Hepatic stellate cell (primary cell): Measurements from ENCODE around the gene ANKRD40CL.

Experiments used
- DNase-seq: peaks from one replicate; pipeline ENCODE4 v3.0.0; 2011; ENCODE audit warnings: low spot score

ANKRD40CL gene

DNA sequence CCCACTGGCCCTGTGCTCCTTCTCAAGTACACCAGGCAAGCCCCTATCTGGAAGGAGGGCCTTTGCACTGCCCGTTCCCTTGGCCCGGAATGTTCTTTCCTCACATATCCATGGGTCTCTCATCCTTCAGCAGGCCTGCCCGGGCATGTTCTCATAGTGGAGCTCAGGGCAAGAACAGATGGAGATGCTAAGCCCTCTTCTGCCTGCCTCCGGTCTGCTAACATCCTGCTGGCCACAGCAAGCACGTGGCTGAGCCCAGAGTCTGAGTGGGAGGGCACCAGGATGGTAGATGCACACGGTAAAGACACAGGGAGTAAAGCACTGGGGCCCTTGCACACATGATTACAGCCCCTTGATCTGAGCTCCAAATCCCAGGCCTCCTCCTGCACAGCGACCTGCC, 19.8 kb upstream of the ANKRD40CL start:
- DNase-seq, result no peak

DNA sequence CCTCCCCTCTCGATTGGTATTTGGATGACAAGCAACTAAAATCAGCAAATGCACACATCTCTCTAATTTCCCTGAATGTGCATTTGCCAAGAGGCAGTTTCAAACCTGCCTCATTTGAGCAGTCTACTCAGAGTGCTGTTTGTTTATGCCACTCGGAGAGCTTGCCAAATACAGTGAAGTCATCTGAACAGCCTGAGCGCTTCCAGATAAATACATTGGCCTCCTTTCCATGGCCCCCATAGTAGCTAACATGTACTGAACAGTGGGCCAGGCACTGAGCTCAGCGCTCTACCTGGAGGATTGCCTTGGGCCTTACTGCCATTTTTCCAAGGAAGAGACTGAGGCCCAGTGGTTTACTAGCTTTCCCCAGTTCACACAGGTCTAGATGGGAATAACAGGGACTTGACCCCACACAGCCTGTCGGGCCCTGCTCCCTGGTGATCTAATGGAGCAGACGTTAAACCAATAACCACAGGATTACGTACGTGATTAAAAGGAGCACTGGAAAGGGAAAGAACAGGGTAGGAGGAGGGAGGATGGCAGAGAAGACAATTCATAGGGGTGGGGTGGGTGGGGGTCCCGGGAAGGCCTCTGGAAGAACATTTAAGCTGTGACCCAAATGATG, 18.7 kb upstream of the ANKRD40CL start:
- peak; percentile 42 for DNase-seq

DNA sequence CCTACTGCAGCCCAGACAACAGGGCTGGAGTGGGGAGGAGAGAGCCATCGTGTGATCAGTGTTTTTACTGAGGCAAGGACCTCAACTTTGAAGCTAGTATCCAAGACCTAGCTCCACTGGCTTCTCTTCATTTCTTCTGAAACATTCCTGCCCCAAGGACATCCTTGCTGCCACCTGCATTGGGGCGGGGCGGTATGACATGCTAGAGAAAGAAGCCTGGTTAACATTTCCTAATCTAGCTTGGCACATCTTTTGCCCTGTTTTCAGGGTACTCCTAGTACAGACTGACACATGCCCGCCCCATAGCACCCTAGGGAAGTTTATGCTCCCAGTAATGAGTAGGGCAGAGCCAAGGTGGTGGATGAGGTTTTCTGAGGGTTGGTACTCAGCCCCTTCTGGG, 17.8 kb upstream of the ANKRD40CL start:
- DNase-seq, result no peak

DNA sequence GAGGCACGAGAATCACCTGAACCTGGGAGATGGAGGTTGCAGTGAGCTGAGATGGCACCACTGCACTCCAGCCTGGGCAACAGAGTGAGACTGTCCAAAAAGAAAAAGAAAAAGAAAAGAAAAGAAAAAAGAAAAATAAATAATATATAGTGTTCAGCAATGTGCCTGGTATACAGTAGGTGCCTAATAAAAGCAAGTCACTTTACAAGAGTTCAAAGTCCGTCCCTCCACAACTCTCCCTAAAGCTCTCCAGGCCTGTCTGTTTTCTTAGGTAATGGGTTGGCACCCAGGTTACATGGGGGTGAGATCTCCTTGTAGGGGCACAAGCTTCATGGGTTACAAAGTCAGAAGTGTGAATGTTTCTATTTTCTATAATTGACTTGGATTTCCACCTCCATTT, 16.6 kb upstream of the ANKRD40CL start:
- DNase-seq, result no peak

DNA sequence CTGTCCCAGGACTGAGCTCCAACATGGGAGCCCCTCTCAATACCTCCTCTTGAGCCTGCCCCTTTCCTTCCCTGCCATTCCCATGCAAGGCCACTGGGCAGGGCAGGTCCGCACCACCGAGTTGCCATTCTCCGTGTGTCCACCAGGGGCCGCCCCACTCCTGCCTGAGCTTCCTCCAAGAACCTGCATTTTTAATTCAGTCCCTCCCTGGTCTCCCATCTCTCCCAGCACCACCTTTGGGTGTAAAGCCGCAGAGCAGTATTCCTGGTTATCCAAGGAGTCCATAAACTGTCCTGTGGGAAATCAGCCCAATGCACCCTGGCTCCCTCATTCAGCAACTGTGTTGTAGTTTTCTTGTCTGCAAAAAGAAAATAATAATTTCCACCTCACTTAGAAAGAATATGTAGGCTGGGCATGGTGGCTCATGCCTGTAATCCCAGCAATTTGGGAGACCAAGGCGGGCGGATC, 15.9 kb upstream of the ANKRD40CL start:
- peak; percentile 91 for DNase-seq

DNA sequence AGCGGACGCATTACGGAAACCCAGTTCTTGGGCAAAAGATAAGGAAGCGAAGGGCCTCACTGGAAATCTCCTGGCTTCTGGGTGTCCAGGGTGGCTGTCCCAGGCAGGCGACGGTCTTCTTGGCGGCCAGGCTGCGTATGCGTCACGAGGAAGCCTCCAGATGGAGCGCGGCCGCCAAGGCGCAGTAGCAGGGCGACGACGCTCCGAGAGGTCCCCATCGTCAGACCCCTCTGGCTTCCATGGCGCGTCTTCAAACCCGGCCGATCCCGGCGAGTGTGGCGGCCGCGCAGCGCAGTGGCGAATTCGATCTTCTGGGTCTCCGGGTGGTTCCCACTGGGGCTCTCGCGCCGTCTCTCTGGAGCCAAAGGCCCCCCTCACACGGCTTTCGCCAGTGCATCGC, 13.8 kb upstream of the ANKRD40CL start:
- peak; percentile 35 for DNase-seq

DNA sequence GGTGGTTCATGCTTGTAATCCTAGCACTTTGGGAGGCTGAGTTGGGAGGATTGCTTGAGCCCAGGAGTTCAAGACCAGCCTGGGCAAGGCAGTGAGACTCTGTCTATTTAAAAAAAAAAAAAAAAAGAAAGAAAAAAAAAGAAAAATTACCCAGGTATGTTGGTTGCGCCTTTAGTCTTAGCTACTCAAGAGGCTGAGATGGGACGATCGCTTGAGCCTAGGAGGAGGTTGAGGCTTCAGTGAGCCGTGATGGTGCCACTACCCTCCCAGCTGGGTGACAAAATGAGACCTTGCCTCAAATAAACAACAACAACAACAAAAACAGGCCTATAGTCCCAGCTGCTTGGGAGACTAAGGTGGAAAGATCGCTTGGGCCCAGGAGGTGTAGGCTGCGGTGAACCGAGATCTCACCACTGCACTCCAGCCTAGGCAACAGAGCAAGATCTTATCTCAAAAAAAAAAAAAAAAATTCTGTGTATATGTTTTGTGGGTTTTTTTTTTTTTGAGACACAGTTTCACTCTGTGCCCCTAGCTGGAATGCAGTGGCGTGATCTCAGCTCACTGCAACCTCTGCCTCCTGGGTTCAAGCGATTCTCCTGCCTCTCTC, 12.5 kb upstream of the ANKRD40CL start:
- DNase-seq, result no peak

DNA sequence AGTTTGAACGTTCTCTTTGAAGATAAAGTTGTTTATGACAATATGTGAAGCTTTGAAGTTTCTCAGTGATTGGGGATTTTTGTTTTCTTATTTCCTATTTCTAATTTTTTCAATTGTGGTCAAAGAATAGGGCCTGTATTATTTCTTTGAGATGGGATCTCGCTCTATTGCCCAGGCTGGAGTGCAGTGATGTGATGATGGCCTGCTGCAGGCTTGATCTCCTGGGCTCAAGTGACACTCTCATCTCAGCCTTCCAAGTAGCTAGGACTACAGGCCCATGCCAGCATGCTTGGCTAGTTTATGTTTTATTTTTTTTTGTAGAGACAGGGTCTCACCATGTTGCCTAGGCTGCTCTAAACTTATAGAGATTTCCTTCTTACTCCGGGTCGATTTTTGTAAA, 11.7 kb upstream of the ANKRD40CL start:
- DNase-seq, result no peak

DNA sequence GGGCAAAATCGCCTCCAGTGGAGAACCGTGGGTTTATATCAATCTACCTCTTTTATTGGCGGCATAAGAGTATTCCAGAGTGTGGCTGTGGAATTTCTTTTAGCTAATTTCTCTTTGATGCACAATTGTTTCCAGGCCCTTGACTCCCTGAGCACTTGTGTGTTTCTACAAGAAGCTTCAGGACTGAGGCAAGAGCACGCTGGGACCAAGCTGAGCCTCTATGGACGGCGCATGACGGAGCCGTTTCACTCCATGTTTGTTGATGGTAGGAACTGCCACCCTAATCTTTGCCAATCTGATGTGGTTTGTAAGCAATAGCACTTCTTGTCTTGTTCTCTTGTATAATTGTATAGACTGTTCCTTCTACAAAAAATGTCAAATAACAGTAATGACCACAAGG, 11.2 kb upstream of the ANKRD40CL start:
- DNase-seq, result no peak

DNA sequence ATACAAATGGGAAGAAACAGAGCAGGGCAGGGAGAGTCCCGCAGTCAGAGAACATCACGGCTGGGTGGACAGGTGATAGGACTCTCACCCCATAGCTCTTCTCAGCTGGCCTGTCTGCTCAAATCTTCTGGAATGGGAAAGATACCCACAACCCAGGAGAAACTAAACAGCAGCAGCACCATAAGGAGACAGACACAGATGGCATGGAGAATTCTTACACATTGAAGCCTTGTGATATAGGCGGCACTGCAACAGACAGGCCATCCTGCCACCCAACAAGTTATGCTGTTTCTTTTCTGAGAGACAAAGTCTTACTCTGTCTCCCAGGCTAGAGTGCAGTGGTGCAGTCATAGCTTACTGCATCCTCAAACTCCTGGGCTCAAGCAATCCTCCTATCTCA, 8.6 kb upstream of the ANKRD40CL start:
- DNase-seq, result no peak

DNA sequence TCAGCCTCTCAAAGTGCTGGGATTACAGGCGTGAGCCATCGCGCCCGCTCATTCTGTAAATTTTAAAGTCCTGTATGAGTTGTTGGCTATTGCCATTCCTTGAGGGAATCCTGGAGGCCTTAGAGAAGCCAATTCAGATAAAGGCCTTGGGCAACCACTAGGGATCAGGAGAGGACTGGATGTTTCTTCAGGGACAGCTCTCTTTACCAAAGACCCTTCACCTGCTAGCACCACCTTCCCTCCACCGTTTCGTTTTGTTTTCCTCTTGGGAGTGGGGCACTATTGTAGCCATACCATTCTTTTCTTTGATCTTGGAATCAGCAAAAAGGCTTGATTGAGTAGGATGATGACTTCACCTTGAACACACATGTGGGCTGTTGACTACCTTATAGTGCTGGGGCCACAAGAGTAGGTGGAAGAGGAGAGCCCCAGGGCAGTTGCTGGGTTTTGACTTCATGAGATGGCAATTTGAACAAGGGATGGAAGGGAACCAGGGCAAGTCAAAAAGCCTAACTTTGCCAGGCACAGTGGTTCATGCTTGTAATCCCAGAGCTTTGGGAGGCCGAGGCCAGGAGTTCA, 7.0 kb upstream of the ANKRD40CL start:
- DNase-seq, result no peak

DNA sequence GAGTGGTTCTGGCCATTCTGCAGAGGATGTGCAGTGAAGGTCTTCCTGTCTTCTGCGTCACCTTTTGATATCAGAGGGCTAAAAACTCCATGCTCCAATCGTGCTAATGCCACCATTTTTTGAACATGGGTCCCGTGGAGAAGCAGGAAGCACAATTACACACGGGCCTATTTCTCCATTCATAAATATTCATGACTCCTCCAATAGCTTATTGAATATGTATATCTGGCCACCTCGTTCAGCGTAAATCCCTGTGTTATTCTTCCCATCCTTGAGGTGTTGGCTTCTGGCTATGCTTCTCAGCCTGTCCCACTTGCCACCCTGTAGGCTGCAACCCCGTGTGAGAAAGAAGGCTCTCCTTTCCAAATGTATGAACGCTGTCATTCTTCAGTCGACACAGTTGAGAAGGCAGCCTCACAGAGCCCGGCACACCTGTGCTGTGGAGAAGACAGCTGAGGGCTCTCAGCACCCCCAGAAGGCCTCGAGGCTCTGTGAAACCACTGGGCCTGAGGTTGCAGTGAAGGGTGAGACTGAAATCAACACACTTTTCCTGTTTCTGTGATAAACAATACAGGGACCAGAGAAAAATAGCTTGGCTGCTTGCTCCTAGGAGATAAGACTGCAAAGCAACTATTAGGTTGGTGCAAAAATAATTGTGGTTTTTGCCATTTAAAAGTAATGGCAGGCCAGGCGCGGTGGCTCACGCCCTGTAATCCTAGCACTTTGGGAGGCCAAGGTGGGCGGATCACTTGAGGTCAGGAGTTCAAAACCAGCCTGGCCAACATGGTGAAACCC, 4.9 kb upstream of the ANKRD40CL start:
- no peak for DNase-seq

DNA sequence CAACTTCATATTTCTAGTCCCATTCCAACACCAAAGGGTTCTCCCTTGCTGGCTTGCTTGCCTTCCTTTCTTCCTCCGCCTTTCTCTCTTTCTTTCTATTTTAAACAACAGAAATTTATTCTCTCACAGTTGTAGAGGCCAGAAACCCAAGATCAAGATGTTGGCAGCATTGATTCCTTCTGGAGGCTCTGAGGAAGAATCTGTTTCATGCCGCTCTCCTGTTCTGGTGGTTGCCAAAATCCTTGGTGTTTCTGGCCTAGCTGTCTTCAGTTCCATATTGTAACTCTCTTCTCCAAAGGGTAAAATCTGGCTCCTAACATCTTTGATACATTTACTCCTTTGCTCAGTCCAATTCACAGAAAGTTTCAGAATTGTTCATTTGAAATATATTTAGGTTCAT, 3.0 kb upstream of the ANKRD40CL start:
- no peak for DNase-seq

DNA sequence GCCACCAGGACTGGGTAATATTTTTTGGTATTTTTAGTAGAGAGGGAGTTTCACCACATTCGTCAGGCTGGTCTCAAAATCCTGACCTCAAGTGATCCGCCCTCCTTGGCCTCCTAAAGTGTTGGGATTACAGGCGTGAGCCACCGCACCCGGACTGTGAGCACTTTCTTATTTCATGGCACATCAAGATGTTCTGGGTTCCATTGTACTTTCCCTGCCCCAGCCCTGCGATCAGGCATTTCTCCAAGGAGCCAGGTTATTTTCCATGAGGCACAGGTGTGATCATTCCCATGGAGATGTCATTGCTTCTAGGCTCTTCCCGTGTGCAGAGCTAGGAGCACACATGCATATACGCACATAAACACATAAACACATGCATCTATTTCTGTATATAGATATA, 2.6 kb upstream of the ANKRD40CL start:
- DNase-seq, result no peak

DNA sequence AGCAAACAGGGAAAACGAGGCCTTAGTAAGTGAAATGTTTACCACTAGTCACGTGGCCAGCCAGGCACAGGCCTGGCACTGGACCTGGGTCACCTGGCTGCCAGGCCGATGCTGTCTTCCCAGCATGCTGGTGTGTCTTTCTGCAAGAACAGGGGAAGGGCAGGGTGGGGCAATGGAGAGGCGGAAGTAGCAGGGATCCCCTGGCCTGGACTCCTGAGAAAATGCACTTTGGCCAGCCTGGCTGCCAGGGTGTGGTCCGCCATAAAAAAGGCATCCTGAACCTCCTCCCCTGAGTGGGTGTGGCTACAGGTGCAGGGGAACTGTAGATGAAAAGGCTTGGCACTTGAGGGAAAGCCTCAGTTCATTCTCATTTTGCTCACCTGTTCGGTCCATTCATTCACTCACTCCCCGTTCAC, 1.0 kb upstream of the ANKRD40CL start:
- DNase-seq, result no peak

DNA sequence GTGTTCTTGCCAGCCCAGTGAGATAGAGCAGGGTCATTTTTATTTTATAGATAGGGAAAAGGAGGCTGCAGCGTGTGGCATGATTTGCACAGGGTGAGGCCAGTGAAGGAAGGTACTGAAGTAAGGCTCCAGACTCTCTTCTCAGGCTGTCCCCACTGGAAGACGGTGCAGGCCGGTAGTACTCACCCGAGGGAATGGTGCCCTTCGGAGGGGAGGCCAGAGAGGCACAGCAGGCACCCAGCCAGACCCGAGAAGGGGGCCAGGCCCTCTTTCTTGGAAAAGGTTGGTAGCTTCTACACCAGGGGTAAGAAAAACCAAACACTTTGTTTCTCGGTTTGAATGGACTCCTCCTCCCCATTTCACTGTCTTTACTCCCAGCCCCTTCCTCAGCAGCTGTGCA, 288 bp downstream of the ANKRD40CL start:
- no peak for DNase-seq

DNA sequence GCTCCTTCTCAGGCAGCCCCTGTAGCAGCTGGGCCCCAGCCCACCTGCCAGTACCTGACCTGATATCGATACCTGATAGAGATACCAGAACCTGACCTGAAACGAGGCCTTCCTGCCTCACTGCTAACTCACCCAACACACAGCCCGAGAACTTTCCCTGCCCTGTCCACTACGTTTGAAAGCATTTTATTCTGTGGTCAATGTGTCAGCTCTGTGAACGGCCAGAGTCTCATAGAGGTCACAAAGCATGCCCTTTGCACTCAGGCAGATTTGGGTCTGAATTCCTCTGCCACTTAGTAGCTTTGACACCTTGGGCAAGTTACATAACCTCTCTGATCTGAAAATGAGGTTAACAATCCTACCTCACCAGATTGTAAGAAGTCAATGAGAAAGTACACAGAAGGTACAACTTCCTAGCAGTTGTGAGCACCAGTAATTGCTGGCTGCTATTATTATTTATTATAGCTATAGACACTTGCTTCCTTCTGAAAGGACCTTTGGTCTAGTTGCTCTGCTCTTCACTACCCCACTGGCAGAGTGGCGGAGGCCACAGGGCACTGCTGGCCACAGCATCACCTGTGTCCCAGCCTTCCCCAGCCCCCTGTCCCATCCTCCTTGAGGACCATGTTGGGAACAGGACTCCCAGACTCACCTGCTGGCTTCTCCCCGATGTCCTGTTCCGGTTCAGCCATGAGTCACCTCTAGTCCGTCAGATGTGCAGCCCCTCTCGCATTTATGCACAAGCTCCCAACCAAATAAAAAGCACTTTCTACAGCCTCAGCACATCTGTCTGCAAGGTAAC, 895 bp downstream of the ANKRD40CL start:
- no peak for DNase-seq

DNA sequence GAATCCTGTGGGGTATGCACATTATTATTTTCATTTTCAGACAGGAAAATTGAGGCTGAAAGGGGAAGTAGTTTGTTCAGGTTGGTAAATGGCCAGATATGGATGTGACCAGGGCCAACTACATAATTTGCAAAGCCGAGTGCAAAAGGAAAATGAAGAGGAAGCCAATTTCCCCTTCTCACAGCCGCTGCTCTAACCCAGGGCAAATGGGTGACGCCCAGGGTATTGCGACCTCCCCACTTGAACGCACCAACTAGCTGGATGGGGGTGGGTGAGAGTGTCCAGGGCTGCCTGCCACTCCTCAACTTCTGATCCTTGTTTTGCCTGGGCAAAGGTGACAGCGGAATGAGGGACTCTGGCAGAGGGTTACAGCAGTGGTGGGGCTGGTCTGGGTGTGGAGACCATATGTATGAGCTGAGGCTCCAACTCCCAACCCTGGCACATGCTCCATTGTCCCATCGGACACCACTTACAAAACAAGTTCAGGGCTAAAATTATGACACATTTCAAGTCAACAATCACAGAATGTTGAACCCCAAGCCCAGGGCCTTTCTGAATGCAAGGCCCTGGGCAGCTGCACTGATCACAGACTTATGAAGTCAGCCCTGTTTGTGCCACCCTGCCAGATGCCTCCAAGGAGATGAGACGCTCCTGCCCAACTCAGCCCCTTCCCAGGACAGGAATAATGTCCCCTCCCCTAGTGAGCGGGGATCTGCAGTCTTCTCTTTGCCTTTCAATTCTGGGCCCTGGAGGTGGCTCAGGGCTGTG, 1.7 kb downstream of the ANKRD40CL start:
- DNase-seq, result no peak

DNA sequence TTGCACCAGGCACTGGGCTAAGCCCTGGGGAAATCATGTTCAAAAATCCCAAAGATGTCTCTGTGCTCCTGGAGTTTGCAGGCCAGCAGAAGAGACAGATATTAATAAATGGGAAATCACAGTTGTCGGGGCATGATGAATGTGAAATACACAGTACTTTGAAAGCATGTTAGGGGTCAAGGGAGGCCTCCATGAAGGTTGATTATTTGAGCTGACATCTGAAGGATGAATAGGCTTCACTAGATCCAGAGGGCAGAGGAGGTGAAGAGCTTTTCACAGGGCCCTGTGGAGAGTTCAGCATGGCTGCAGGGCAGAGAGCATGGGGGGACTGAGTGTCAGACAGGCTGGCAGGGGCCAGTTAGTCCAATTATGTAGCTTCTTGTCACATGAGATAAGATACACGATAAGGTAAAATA, 2.6 kb downstream of the ANKRD40CL start:
- no peak for DNase-seq

DNA sequence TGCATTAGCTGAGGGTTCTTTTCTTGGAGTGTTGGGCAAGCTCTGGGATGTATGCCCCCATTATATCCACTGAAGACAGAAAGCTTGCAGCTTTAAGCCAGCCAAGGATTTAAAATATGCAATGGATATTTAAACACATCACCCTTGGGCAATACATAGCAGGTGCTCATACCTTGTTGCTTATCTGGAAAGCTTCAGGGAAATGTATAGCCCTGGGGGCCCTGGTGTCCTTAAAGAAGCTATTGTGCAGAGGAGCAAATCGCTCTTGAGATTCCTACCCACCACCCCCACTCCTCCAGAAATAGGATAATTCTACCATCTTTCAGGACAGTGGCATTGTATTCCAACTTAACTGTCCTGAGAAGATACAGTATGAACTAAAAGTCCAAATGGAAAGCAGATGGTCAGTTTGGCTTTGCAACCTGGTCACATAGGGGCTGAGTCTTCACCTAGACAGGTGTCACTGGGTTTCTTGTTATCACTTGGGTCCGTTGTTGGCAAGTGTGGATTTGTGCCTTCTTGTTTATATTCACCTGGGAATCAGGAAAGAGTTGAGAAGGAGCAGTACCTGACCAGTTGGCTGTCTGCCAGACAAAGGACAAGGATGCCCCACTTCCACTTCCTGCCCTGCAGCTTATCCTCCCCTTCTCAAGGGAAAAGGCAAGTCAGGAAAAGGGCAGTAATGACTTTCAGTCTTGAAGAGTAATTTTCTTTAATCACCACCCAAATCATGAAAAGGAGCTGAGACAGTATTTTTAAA, 3.4 kb downstream of the ANKRD40CL start:
- DNase-seq, result no peak

DNA sequence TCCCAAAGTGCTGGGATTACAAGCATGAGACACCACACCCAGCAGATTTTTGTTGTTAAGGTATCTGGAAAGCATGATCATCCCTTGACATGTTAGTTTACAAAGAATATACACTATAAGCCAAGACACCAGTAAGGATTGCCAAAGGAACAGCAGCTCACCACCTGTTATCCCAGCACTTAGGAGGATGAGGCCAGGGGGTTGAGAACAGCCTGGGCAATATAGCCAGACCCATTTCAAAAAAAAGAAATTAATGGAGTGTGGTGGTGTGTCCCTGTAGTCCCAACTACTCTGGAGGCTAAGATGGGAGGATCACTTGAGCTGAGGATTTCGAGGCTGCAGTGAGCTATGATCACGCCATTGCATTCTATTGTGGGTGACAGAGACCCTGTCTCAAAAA, 5.1 kb downstream of the ANKRD40CL start:
- DNase-seq, result no peak
